SK-N-SH (cell line): ENCODE measurements around the gene RGPD3. TPM values are rescaled to one million over a fixed set of nuclear protein-coding genes. Genes with fewer than 3 reads are reported as not detected.

Source experiments
- CTCF ChIA-PET: fragments of 300-600, 350-600 bp; formaldehyde crosslinking; extraction: SDS; loops from one replicate; lab custom pipeline; 2021; lab: Yijun Ruan, JAX
- POLR2A ChIA-PET: fragments of 350-600 bp; sonication (Branson Sonifier 250); formaldehyde crosslinking; extraction: SDS; loops from one replicate; lab custom pipeline; 2020; ENCODE audit warnings: antibody characterized with exemption, inconsistent platforms; lab: Yijun Ruan, JAX
- DNase-seq: peaks from one replicate; pipeline ENCODE4 v3.0.0; 2012
- H2AFZ ChIP-seq: fragments of 200-600 bp; sonication (generic); 2 replicates; pipeline ENCODE4 v1.8.1; 2016; ENCODE audit warnings: antibody characterized with exemption, mild to moderate bottlenecking, low read depth
- H3F3A ChIP-seq: fragments of 200-600 bp; sonication (generic); replicated peaks from 2 replicates; pipeline ENCODE3; 2016; ENCODE audit warnings: antibody characterized with exemption, mild to moderate bottlenecking; ENCODE audit not compliant: insufficient read depth
- H3K27ac ChIP-seq, 2 experiments: fragments of 200-500 bp in 1 of 2; fragments of 200-600 bp in 1 of 2; sonication (Bioruptor generic) in 1 of 2; sonication (generic), shearing (Covaris generic) in 1 of 2; 2 replicates each; pipeline versions ENCODE4 v1.5.1 to v1.6.1; 2014 to 2016; ENCODE audit warnings: low read depth in 2 of 2, inconsistent platforms in 1 of 2, low read length in 1 of 2, mild to moderate bottlenecking in 1 of 2, mixed read lengths in 1 of 2
- H3K27me3 ChIP-seq: fragments of 200-600 bp; sonication (generic), shearing (Covaris generic); 2 replicates; pipeline ENCODE4 v1.6.1; 2016; ENCODE audit warnings: mixed run types; ENCODE audit not compliant: insufficient read depth
- H3K36me3 ChIP-seq, 2 experiments: fragments of 200-500 bp in 1 of 2; fragments of 200-600 bp in 1 of 2; sonication (Bioruptor generic) in 1 of 2; sonication (generic) in 1 of 2; replicated peaks in 1 of 2; 2 replicates each; pipeline versions ENCODE3 to v1.5.1; 2014 to 2016; ENCODE audit warnings: low read length in 1 of 2, mild to moderate bottlenecking in 1 of 2; ENCODE audit not compliant: insufficient read depth in 2 of 2, control insufficient read depth in 1 of 2
- H3K4me1 ChIP-seq, 2 experiments: fragments of 200-500 bp in 1 of 2; fragments of 200-600 bp in 1 of 2; sonication (Bioruptor generic) in 1 of 2; sonication (generic), shearing (Covaris generic) in 1 of 2; 2 replicates each; pipeline versions ENCODE4 v1.5.1 to v1.6.1; 2014 to 2016; ENCODE audit warnings: low read depth in 1 of 2, low read length in 1 of 2, mixed run types in 1 of 2; ENCODE audit not compliant: insufficient read depth in 2 of 2, control insufficient read depth in 1 of 2
- H3K4me2 ChIP-seq: fragments of 200-600 bp; sonication (generic), shearing (Covaris generic); 2 replicates; pipeline ENCODE4 v1.6.1; 2017; ENCODE audit warnings: mixed run types
- H3K4me3 ChIP-seq, 2 experiments: fragments of 200-500 bp in 1 of 2; fragments of 200-600 bp in 1 of 2; sonication (Bioruptor generic) in 1 of 2; sonication (generic), shearing (Covaris generic) in 1 of 2; 2 replicates each; pipeline versions ENCODE4 v1.5.1 to v1.8.1; 2014 to 2016; ENCODE audit warnings: low read depth in 2 of 2, inconsistent platforms in 1 of 2, low read length in 1 of 2, mild to moderate bottlenecking in 1 of 2, mixed read lengths in 1 of 2, moderate library complexity in 1 of 2
- H3K79me2 ChIP-seq: fragments of 200-600 bp; sonication (generic); 2 replicates; pipeline ENCODE4 v1.8.1; 2017; ENCODE audit warnings: mild to moderate bottlenecking; ENCODE audit not compliant: insufficient read depth
- H3K9ac ChIP-seq: fragments of 200-600 bp; sonication (generic); 2 replicates; pipeline ENCODE4 v1.6.1; 2017; ENCODE audit warnings: mixed run types
- H3K9me2 ChIP-seq: fragments of 200-600 bp; sonication (generic); 2 replicates; pipeline ENCODE4 v1.6.1; 2017; ENCODE audit warnings: mixed run types
- H3K9me3 ChIP-seq: fragments of 200-600 bp; sonication (generic); 2 replicates; pipeline ENCODE4 v1.6.1; 2017; ENCODE audit warnings: mixed run types, mild to moderate bottlenecking, moderate library complexity
- H4K20me1 ChIP-seq: fragments of 200-600 bp; sonication (generic); 2 replicates; pipeline ENCODE4 v1.6.1; 2017; ENCODE audit warnings: mild to moderate bottlenecking, mixed run types; ENCODE audit not compliant: insufficient read depth
- CHD2 ChIP-seq: fragments of 150-350 bp; IDR thresholded peaks from 2 replicates; pipeline ENCODE4 v1.6.1; 2018; ENCODE audit warnings: low read length; ENCODE audit not compliant: partially characterized antibody
- EZH2phosphoT487 ChIP-seq: fragments of 200-600 bp; sonication (generic); IDR thresholded peaks from 2 replicates; pipeline ENCODE4 v1.6.1; 2017; ENCODE audit warnings: low read depth, mixed run types, mild to moderate bottlenecking, antibody characterized with exemption, moderate library complexity, borderline replicate concordance
- FOXJ3 ChIP-seq: sonication (generic); formaldehyde crosslinking; IDR thresholded peaks from 2 replicates; pipeline ENCODE4 v1.5.1; 2020; ENCODE audit warnings: mild to moderate bottlenecking, missing genetic modification reagents
- JUND ChIP-seq: IDR thresholded peaks from 2 replicates; pipeline ENCODE4 v1.4.0; 2012
- MXI1 ChIP-seq: IDR thresholded peaks from 2 replicates; pipeline ENCODE4 v1.6.1; 2012; ENCODE audit warnings: mild to moderate bottlenecking, low read depth, low read length, improper control_type of control experiment
- NRF1 ChIP-seq: IDR thresholded peaks from 2 replicates; pipeline ENCODE4 v1.6.1; 2012; ENCODE audit warnings: low read depth, mild to moderate bottlenecking, low read length
- TAF1 ChIP-seq: IDR thresholded peaks from 2 replicates; pipeline ENCODE4 v1.6.1; 2012; ENCODE audit warnings: low read depth, mild to moderate bottlenecking, low read length, moderate library complexity, borderline replicate concordance
- TCF12 ChIP-seq: IDR thresholded peaks from 2 replicates; pipeline ENCODE4 v1.4.0; 2012
- TEAD4 ChIP-seq: IDR thresholded peaks from 2 replicates; pipeline ENCODE4 v1.4.0; 2012; ENCODE audit warnings: mild to moderate bottlenecking, borderline replicate concordance; ENCODE audit not compliant: insufficient read depth
- WGBS: methylation state at CpG from one replicate; pipeline ENCODE4 v1.1.6; 2017; ENCODE audit warnings: low lambda C conversion rate; 5-methylcytosine and 5-hydroxymethylcytosine counted together
- polyA plus RNA-seq, 3 experiments: library from polyadenylated mRNA; depleted of rRNA; stranded (reverse); fragments of >200 nt; gene quantifications; 2 replicates each; pipeline ENCODE4 v1.2.3, GENCODE V29; 2012
- TF ChIP-seq, protein P1 (sequence below): IDR thresholded peaks from 2 replicates; pipeline ENCODE4 v1.4.0; 2012; ENCODE audit warnings: low read depth
- TF ChIP-seq, protein P2 (sequence below): fragments of 150-350 bp; IDR thresholded peaks from 2 replicates; pipeline ENCODE4 v1.6.1; 2016; ENCODE audit warnings: mild to moderate bottlenecking, low read depth, low read length
- TF ChIP-seq, protein P3 (sequence below): IDR thresholded peaks from 2 replicates; pipeline ENCODE4 v1.4.0; 2012; ENCODE audit warnings: low read depth, borderline replicate concordance
- TF ChIP-seq, protein P4 (sequence below): IDR thresholded peaks from 2 replicates; pipeline ENCODE4 v1.6.1; 2012; ENCODE audit warnings: mild to moderate bottlenecking, low read depth, low read length, moderate library complexity
- TF ChIP-seq, protein P5 (sequence below): fragments of 150-350 bp; IDR thresholded peaks from 2 replicates; pipeline ENCODE4 v1.6.1; 2017; ENCODE audit warnings: antibody characterized with exemption, low read length, low read depth, borderline replicate concordance
- TF ChIP-seq, protein P6 (sequence below): IDR thresholded peaks from 2 replicates; pipeline ENCODE4; 2012

The RGPD3 gene
- polyA plus RNA-seq, 1 of the 3 experiments (the other 2 are of a cell fraction), result 0.05 TPM

DNA sequence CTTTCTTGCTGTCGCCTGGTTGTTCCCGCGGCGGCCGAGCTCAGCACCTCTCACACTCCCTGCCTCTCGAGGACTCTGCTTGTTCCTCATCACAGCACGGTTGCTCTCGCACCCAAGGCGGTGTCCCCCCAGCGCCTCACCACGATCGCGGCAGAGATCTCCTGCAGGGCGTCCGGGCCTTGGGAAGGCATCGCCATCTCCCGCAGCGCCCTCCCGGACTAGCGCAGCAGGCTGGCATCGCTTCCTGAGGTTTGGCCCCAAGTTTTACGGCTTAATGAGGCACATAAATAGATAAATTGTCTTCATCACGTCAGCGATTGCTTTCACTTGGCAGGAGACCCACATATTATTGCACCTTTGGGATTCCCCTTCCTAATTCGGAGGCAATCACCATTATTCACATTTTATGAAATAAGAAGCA, 125.4 kb downstream of the RGPD3 start (continued):
- no peak for TF ChIP-seq JUND
- TF ChIP-seq, protein P1, sequence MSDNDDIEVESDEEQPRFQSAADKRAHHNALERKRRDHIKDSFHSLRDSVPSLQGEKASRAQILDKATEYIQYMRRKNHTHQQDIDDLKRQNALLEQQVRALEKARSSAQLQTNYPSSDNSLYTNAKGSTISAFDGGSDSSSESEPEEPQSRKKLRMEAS, result no peak
- no peak for TF ChIP-seq TCF12
- TF ChIP-seq, protein P2, sequence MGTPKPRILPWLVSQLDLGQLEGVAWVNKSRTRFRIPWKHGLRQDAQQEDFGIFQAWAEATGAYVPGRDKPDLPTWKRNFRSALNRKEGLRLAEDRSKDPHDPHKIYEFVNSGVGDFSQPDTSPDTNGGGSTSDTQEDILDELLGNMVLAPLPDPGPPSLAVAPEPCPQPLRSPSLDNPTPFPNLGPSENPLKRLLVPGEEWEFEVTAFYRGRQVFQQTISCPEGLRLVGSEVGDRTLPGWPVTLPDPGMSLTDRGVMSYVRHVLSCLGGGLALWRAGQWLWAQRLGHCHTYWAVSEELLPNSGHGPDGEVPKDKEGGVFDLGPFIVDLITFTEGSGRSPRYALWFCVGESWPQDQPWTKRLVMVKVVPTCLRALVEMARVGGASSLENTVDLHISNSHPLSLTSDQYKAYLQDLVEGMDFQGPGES, result no peak
- no peak for TF ChIP-seq MXI1
- TF ChIP-seq FOXJ3 (CRISPR knock-in tag), result no peak
- TF ChIP-seq NRF1, result no peak

DNA sequence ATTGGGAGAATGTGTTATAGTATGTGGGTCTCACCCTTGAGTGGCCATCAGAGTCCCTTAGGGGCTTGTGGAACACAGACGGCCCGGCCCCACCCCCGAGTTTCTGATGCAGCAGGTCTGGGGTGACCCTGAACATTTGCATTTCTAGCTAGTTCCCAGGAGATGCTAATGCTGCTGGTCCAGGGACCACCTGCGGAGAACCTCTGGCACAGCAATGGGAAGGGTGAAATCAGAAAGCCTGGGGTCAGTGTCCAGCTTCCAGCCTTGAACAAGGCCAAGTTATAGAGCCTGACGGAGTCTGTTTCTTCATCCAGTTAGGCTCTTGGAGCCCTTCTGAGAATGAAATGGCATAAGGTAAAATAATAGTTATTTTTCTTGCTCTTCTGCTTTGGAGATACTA, 126.5 kb downstream of the RGPD3 start:
- DNase-seq, result no peak
- CTCF ChIA-PET, result no interaction called here
- 47% methylated on average over 5 of the region's 5 CpGs for WGBS

More for the DNA sequence above, 126.5 kb downstream of the RGPD3 start:
- Histone ChIP-seq H3K27ac (no peak overlapping the region), H3K4me2 (no peak overlapping the region), H3K9me3 (no peaks in the 10 kb centered on the region), H3K9me2 (no peaks in the 10 kb centered on the region), H4K20me1 (no peaks in the 10 kb centered on the region), H2AFZ (no peak overlapping the region), H3K9ac (no peak overlapping the region), H3K27me3 (no peaks in the 10 kb centered on the region), H3K4me3 (no peak overlapping the region), H3F3A (no peaks in the 10 kb centered on the region), H3K79me2 (no peaks in the 10 kb centered on the region), H3K4me1 (peaks cover 0 to 12% of the 10 kb centered on the region in 2 experiments; a peak in 2 of 4 replicates), H3K36me3 (no peaks in the 10 kb centered on the region)
- no peak for TF ChIP-seq TEAD4
- TF ChIP-seq, protein P3, sequence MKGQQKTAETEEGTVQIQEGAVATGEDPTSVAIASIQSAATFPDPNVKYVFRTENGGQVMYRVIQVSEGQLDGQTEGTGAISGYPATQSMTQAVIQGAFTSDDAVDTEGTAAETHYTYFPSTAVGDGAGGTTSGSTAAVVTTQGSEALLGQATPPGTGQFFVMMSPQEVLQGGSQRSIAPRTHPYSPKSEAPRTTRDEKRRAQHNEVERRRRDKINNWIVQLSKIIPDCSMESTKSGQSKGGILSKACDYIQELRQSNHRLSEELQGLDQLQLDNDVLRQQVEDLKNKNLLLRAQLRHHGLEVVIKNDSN, result no peak
- no peak for TF ChIP-seq TAF1
- TF ChIP-seq, protein P4, sequence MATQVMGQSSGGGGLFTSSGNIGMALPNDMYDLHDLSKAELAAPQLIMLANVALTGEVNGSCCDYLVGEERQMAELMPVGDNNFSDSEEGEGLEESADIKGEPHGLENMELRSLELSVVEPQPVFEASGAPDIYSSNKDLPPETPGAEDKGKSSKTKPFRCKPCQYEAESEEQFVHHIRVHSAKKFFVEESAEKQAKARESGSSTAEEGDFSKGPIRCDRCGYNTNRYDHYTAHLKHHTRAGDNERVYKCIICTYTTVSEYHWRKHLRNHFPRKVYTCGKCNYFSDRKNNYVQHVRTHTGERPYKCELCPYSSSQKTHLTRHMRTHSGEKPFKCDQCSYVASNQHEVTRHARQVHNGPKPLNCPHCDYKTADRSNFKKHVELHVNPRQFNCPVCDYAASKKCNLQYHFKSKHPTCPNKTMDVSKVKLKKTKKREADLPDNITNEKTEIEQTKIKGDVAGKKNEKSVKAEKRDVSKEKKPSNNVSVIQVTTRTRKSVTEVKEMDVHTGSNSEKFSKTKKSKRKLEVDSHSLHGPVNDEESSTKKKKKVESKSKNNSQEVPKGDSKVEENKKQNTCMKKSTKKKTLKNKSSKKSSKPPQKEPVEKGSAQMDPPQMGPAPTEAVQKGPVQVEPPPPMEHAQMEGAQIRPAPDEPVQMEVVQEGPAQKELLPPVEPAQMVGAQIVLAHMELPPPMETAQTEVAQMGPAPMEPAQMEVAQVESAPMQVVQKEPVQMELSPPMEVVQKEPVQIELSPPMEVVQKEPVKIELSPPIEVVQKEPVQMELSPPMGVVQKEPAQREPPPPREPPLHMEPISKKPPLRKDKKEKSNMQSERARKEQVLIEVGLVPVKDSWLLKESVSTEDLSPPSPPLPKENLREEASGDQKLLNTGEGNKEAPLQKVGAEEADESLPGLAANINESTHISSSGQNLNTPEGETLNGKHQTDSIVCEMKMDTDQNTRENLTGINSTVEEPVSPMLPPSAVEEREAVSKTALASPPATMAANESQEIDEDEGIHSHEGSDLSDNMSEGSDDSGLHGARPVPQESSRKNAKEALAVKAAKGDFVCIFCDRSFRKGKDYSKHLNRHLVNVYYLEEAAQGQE, result no peak
- TF ChIP-seq, protein P5, sequence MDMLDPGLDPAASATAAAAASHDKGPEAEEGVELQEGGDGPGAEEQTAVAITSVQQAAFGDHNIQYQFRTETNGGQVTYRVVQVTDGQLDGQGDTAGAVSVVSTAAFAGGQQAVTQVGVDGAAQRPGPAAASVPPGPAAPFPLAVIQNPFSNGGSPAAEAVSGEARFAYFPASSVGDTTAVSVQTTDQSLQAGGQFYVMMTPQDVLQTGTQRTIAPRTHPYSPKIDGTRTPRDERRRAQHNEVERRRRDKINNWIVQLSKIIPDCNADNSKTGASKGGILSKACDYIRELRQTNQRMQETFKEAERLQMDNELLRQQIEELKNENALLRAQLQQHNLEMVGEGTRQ, result no peak
- TF ChIP-seq, protein P6, sequence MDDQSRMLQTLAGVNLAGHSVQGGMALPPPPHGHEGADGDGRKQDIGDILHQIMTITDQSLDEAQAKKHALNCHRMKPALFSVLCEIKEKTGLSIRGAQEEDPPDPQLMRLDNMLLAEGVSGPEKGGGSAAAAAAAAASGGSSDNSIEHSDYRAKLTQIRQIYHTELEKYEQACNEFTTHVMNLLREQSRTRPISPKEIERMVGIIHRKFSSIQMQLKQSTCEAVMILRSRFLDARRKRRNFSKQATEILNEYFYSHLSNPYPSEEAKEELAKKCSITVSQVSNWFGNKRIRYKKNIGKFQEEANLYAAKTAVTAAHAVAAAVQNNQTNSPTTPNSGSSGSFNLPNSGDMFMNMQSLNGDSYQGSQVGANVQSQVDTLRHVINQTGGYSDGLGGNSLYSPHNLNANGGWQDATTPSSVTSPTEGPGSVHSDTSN, result no peak
- TF ChIP-seq EZH2phosphoT487, result no peak
- TF ChIP-seq CHD2, result no peak
- POLR2A ChIA-PET, result no interaction called here
